Stimulated activated CD4-positive, alpha-beta T cell treated with anti-CD3 and anti-CD28 coated beads, Interleukin-15, amount 100 ng/mL, for 1 hour (primary cell): ENCODE results near the gene TENM3.

Experiments
- DNase-seq, 2 donors: peaks; one replicate each; pipeline ENCODE4 v3.0.0-alpha.2; 2020; ENCODE audit warnings: low read depth in 1 of 2, low spot score in 1 of 2

Gene TENM3

DNA sequence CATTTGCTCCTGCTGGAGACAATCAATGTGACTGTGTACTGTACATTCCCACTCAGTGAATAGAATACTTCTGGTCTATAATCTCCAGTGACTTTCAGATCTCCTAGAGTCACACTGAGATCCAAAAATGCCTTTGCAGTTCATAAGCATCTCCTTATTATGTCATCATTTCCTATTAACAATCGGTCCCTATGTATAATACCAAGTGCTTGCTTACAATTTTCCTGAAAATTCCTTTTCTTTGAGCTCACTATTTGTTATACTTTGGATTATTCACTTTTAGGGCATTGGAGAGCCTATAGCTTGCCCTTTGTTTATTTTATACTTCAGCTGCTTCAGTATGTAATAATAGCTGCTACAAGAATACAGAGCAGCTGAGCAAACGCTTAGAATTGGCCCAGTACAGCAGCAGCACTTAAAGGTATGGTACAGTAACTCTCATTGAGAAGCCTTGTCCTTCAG lies 361.0 kb downstream of the TENM3 start:
- no peak for DNase-seq

DNA sequence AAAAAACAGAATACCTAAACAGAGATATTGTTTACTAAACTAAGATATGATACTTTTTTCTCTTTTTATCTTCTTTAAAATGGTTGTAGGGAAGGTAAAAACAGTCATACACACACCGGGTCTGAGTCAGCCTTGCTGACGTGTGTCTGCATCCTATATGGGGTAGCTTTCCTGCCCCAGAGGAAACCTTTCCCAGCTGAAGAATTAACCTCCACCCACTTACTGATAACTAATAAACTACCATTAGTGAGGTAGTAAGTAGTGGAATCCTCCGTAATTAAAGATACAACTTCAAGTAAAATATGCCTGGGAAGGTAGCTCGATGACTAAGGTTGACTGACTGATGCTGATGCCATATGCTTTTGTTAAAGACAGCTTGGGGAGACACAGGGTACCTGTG lies 361.8 kb downstream of the TENM3 start:
- no peak for DNase-seq

DNA sequence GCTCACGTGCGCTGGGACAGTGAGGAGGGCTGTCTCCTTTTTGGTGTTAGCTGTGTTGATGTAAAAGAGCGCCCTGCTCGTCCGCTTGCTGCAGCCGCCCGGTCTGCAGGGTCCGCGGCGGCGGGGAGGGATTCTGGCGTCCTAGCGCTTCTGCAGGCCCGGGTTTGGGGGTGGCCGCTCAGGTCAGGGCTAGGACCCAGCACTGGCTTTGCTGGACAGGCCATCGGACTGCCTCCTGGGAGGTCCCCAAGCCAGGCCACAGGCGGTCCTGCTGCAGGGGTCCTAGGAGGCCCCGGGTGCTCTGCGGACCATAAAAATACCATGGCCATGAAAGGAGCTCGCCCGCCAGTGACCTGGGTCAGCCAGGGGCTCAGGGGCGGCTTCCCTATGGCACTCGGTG lies 365.3 kb downstream of the TENM3 start:
- DNase-seq = no peak

DNA sequence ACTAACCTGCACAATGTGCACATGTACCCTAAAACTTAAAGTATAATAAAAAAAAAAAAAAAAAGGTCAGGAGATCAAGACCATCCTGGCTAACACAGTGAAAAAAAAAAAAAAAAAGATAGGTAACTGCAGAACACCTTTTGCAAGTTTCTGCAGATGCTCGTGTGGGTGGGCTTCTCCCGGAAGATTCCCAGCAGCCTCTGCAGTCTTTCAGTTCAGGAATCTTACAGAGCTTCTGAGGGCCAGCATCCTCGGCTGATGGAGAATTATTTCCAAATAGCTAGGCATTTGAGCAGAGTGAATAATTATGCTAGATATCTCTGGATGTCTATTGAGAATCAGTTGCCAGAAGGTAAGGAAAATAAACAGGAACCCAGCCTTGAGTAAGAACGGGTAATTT lies 373.3 kb downstream of the TENM3 start:
- DNase-seq = no peak

DNA sequence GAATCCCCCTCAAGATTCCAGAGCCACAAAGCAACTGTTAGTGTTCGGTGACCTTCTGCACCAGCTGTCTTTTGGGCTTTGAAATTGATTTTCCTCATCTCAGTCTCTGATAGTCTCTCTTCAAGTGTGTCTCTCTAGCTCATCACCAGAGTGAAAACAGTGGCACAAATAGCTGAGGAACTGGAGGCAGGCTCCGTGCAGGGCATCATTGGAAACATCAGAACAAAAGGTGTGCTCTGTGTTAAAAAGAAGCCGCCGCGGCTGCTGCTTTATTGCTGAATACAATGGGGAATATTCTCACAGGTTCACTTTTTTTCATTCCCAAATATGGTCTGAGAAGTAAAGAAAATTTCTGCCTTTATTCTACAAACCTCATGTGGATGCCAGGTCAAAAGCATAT lies 376.5 kb downstream of the TENM3 start:
- DNase-seq = no peak

DNA sequence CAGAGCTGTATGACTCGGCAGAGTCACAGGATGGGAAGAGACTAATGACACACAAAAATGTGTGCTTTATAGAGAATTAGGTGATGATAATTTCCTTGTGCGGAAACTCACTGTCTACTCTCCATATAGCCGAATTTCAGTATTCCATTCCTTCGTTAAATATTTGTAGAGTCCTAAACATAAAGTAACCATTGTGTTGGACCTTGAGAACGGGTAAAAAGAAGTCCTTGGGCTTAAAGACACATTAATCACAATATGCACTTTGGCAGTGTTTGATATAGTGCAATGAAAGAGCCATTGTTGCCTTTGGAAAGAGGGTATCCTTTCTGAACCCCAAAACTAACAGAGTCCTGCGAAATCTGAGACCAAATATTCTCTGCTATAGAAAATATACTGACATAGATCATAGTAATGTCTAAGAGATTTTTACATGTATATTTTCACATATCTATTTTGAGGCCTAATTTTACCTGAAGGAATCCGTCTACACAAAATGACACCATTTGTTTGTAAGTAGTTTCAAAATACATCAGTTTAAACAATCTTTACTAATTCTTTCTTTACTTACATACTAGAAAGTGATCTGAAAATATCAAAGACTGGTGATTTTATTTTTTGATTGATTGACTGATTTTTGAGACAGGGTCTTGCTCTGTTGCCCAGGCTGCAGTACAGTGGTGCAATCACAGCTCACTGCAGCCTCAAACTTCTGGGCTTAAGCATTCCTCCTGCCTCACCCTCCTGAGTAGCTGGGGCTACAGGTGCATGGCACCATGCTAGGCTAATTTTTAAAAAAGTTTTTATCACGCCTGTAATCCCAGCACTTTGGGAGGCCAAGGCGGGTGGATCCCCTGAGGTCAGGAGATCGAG lies 377.1 kb downstream of the TENM3 start:
- DNase-seq = no peak

DNA sequence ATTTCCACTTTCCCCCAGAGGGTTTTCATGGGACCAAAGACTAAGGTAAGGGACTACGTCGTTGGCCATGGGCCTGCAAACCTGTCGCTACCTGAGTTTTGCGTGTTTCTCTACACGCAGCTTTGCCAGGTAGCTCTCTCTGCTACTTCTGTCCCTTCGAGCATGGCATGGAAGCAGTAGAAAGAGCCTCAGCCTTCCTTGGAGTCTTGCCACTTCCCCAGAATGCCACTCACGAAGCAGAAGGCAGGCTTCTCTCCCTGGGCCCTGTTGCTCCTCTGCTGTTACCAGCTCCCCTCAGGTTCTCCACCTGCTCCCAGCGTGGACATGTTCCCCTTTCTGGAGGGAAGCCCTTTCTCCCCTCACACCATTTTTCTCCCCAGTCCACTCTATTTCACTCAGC lies 381.1 kb downstream of the TENM3 start:
- DNase-seq = no peak

DNA sequence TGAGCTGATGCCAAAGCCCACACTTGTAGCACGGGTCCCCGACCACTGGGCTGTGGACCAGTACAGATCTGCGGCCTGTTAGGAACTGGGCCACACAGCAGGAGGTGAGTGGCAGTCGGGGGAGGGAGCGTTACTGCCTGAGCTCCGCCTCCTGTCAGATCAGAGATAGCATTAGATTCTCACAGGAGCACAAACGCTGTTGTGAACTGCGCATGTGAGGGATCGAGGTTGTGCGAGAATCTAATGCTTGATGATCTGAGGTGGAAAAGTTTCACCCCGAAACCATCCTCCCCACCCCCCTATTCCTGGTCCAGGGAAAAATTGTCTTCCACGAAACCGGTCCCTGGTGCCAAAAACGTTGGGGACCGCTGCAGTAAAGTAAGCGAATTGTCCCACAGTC lies 382.0 kb downstream of the TENM3 start:
- no peak for DNase-seq

DNA sequence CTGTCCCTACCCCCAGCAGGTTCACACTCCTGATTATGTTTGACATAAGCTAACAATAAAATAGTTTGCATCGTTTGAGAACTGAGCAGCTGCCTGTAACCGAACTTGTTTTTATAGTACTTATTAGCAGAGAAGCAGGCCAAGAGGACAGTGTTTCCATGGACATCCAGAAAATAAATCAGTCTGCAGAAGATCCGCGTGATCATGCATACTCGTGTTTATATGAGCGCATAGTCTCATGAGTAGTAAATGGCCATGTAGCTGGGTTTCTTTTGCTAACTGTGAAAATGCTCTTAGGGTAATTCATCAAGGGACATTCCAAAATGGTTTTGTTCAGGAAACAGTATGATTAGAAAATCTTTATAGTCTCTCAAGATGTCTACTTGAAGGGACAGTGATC lies 384.8 kb downstream of the TENM3 start:
- DNase-seq = no peak

DNA sequence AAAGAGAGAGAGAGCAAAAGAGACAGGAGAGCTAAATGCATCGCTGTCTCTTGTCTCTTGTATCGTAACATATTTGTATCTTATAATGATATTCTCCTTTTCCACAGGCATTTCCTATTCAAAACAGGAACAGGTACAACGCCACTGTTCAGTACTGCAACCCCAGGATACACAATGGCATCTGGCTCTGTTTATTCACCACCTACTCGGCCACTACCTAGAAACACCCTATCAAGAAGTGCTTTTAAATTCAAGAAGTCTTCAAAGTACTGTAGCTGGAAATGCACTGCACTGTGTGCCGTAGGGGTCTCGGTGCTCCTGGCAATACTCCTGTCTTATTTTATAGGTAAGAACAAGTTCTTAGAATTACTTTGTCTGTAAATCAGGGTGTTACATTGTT lies 385.3 kb downstream of the TENM3 start:
- no peak for DNase-seq

DNA sequence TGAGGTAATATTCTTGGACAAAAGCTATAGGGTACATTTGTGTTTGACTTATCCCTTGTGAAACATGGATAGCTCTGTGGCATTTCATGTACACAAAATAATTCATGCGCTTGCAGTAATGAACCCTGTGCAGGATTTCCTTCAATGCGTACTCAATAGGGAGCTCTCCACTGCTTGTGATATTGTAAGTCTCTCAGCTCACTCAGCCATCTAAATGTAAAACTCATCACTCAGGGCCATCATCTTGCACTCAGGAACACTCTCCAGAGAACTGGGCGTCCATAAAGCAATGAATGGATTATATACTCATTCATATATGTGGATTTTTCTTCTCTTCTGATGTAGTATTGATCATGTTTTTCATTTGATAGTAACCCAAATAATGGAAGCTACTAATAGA lies 385.9 kb downstream of the TENM3 start:
- DNase-seq = no peak

DNA sequence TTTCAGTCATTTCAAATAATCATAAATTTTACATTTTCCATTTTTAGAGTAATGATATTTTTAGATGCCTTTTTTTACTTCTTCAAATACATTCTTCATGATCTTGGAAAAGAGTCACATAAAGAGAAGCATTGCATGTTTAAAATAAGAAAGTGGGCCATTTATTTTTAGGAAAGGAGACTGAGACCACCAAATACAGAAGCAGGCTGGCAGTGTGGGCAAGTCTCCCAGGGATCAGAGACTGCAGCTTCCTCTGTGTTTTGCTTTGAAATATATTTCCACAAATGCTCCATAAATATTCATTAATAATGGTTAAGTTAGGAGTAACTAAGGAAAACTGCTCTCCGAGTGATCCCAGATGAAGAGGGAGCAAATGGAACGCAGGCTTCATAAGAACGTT lies 397.3 kb downstream of the TENM3 start:
- DNase-seq = no peak

DNA sequence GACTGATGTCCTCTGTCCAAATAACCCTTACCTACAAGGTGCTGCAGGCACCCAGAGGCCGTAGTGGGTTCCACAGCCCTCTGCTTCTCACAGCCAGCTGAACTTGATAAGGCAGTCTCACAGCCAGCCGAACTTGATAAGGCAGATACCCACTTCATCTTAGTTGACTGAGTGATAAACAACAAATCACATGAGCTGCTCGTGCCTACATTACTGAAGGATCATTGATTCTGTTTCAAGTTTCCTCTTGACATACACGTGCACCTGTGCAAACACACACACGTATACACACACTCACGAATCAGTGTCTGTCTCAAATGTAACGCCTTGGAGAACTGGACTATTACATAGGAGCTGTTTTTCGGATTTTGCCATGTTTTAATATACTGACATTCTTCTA lies 397.7 kb downstream of the TENM3 start:
- DNase-seq = no peak

DNA sequence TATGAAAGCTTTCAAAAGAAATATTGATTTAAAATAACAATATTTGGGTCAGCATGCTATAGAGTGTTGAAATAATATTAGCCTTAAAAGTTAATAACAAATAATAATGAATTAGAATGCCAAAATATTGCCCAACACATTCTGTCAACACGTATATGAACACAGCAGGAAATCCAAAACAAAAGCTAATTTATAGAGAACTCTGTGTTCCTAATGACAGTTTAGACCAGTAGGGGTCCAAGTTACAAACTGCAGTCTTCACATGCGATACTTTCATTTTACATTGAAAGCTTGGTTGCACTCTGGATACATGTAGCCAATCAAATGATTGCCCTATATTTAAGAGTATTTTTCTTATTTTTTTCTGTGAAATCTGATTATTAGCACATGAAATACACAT lies 399.6 kb downstream of the TENM3 start:
- DNase-seq = no peak

DNA sequence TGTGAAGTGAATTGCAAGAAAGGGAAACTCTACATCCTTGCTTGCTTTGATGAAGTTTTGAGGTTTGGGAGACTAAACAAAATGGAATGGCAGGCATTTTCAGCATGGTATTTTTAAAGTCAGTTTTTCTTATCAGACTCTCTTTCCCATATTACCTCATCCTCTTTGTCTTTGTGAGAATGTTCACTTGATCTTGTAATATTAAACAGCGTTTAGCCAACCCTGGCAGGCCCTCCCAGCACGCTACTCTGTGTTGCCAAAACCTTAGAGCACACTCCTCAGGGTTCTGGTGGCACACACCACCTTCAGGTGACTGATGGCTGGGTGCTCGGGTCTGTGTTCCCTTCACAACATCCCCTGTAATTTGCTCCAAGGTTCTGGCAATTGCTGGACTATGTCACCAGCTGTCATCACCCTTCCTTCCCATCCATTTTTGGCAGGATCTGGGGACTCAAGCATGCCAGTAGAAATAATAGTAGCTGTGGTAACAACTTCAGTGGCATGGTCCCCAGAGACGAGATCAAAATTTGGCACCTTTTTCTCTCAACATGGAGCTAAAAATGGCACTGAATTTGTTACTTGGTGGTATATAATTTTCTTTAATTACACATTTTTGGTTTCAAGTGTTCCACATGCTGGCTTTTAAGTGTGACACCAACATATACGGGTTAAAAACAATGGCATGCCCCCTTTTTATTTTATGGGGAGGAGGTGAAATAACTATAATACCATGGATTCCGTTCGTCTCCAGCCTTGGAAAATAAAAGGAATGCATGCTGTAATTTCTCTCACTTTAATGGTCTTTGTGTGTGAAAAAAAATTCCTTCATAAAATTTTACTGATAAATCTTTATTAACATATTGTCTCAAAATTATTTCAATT lies 400.8 kb downstream of the TENM3 start:
- no peak for DNase-seq

DNA sequence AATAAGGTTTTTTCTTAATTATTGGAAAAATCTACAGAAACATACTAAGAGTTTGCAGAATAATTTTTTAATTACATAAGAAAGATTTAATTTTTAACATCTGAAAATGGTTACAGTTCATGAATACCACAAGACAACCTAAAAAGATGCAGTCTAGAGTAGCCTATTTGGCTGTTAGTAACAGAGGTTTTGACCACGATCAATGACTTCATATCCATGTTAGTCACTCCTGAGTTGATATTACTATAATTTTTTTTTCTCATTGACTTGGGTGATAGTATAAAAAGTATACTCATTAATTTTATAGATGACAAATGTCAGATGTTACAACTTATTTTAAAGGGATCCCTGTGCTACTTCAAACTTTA lies 401.5 kb downstream of the TENM3 start:
- DNase-seq = no peak

DNA sequence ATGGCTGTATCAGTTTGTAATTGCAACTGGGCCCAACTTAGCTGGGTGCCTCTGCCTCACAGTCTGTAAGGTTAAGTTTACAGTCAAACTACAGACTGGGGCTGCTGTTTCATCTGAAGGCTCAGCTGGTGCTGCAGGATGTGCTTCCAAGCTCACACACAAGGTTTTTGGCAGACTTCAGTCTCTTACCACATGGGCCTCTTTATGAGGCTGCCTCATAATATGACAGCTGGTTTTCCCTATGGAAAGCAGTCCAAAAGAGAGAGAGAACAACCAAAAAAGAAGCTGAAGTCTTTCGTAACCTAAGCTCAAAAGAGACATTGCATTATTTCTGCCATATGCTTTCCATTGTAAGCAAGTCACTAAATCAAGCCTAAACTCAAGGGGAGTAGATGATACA lies 402.3 kb downstream of the TENM3 start:
- DNase-seq = no peak

DNA sequence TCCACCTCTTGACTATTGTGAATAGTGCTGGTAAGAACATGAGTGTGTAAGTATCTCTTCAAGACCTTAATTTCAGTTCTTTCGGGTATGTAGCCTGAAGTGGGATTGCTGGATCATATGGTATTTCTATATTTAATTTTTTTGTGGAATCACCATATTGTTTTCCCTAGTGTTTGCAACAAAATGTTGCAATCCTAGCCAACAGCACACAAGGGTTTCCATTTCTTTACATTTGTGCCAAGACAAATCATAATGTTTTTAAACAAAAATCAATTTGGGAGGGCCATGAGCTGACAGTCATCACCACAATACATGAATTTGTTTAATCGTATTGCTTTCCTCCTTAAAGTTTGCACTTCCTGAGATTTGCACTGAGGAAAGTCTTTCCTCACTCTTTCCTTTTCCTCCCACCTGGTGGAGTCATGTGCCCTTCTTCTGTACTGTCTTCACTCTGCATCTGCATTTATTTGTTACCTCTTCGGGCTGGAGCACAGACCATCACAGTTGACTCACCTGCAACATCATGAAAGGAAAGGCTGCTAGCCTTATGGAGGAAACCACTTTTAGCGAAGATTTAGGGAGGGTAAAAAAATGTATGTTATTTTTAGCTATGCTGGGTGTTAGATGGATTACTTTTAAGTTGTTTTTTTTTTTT lies 404.6 kb downstream of the TENM3 start:
- no peak for DNase-seq

DNA sequence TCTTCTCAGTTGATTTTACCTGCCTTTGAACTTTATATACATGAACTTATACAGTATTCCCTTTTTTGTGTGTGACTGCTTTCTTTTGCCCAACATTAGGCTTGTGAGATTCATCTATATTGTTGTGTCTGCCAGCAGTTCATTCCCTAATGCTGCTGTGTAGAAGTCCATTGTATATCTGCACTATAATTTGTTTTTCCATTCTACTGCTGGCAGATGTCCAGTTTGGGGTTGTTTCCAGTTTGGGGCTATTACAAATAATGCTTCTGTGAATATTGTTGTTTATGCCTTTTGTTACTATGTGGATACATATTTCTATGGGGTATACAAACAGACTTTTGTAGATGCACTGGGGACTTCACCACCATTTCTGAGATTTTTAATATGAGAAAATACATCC lies 405.6 kb downstream of the TENM3 start:
- no peak for DNase-seq

DNA sequence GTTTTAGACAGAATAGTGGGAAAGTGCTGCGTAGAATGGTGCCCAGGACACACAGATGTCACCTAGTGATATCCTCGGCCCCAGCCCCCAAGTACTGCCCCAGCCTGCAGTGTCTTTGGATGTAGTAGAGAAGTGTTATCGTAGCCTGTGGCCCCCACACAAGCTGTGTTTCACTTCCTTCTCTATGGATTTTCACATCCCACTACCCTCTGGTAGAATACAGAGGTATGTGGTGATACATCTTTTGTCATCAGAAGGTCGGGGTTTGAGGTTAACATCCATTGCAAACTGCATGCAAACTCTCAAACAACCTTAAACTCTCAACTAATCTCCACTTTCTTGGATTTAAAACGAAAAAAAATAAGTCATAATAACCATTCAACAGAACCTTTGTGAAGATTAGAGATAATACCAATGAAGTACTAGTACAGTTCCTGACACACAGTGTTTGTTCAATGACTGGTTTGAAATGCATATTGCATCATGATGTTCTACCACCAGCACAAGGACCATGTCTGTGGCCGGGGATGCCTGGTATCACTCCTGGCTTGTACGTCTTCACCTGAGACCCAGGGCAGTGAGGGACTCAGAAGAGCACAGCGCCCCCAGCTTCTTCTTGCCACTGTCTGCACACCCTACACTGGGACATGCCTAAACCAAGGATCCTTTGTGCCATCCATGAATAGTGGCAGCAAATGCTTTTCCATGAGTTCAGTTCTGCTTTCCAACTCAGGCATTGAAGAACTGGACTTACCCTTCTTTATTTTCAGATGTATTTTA lies 406.7 kb downstream of the TENM3 start:
- DNase-seq = no peak

DNA sequence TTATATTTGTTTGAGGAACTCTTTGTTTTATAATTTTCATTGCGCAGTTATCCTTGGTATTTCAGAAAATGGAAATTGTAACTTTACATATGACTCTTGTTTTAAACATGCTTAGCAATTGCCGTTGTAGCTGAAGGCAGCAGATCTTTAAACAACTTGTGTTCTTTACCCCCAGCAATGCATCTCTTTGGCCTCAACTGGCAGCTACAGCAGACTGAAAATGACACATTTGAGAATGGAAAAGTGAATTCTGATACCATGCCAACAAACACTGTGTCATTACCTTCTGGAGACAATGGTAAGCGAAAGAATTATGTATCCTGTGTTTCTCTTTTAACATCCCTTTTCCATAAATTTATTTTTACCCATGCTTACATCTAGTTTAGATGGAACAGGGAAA lies 410.4 kb downstream of the TENM3 start:
- DNase-seq = no peak
